Measurements from ENCODE around the gene RBM26.

- TF ChIP-seq POLR2A (IDR thresholded peaks at IDR 0.05): no peak
- TF ChIP-seq CTCF (IDR thresholded peaks at IDR 0.05): no peak
- no peak for TF ChIP-seq POLR2AphosphoS5 (IDR thresholded peaks at IDR 0.05)
Measured at GRCh38 chr13:79395881-79396280, 10.2 kb downstream of the RBM26 start.
